Stimulated activated naive CD4-positive, alpha-beta T cell treated with Interleukin-2 at 50 U/mL for 16 hours (primary cell): Measurements from ENCODE around the gene CCPG1.
A peak's percentile ranks its signal among the peaks of the same experiment; 100 is the strongest.
"Not testable (repeated sequence)": the region's sequence is repeated elsewhere in the genome, so short reads cannot be mapped to it uniquely, and the experiment has no call there.

Experiments used
- DNase-seq: peaks from one replicate; lab custom pipeline; 2025; lab: John Stamatoyannopoulos, UW

The CCPG1 gene

GRCh38 chr15:55408012-55408928, at the start of gene CCPG1, which contains the start of gene PIERCE2:
TSS of gene CCPG1 (minus strand) at chr15:55408359. CDS start at chr15:55389424, 18,935 bp downstream.
TSS of gene PIERCE2 (plus strand) at chr15:55408495. CDS start at chr15:55408769, 274 bp downstream.
- peak; percentile 85 for DNase-seq

- DNase-seq = no peak
Measured at GRCh38 chr15:55457401-55458022, 49.4 kb upstream of the CCPG1 start.

GRCh38 chr15:55447030-55447394, 38.9 kb upstream of the CCPG1 start:
- not testable (repeated sequence) for DNase-seq

DNA sequence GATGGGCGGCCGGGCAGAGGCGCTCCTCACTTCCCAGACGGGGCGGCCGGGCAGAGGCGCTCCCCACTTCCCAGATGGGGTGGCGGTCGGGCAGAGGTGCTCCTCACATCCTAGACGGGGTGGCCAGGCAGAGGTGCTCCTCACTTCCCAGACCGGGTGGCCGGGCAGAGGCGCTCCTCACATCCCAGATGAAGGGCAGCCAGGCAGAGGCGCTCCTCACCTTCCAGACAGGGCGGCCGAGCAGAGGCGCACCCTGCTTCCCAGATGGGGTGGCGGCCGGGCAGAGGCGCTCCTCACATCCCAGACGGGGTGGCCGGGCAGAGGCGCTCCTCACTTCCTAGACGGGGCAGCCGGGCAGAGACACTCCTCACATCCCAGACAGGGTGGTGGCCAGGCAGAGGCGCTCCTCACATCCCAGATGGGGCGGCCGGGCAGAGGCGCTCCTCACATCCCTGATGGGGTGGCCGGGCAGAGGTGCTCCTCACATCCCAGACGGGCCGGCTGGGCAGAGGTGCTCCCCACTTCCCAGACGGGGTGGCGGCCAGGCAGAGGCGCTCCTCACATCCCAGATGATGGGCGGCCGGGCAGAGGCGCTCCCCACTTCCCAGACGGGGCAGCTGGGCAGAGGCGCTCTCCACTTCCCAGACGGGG, 38.3 kb upstream of the CCPG1 start:
- not testable (repeated sequence) for DNase-seq

DNA sequence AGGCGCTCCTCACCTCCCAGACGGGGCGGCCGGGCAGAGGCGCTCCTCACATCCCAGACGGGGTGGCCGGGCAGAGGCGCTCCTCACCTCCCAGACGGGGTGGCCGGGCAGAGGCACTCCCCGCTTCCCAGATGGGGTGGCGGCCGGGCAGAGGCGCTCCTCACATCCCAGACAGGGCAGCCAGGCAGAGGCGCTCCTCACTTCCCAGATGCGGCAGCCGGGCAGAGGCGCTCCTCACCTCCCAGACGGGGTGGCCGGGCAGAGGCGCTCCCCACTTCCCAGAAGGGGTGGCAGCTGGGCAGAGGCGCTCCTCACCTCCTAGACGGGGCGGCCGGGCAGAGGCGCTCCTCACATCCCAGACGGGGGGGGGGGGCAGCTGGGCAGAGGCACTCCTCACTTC, 37.8 kb upstream of the CCPG1 start:
- not testable (repeated sequence) for DNase-seq

DNA sequence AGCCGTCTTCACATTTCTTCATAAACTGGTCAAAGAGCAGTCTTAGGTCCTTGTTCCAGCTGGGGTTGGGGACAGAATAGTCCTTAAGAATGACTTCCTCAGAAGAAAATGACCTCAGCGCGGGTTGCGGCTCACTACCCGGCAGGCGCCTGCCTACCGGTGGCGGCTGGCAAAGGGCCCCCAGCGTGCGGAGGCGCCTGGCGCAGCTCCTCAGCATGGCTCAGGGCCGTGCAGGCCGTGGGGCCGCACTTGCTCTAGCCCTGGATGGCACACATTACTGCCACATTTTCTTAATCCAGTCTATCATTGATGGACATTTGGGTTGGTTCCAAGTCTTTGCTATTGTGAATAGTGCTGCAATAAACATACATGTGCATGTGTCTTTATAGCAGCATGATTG, 35.0 kb upstream of the CCPG1 start:
- DNase-seq = not testable (repeated sequence)

DNA sequence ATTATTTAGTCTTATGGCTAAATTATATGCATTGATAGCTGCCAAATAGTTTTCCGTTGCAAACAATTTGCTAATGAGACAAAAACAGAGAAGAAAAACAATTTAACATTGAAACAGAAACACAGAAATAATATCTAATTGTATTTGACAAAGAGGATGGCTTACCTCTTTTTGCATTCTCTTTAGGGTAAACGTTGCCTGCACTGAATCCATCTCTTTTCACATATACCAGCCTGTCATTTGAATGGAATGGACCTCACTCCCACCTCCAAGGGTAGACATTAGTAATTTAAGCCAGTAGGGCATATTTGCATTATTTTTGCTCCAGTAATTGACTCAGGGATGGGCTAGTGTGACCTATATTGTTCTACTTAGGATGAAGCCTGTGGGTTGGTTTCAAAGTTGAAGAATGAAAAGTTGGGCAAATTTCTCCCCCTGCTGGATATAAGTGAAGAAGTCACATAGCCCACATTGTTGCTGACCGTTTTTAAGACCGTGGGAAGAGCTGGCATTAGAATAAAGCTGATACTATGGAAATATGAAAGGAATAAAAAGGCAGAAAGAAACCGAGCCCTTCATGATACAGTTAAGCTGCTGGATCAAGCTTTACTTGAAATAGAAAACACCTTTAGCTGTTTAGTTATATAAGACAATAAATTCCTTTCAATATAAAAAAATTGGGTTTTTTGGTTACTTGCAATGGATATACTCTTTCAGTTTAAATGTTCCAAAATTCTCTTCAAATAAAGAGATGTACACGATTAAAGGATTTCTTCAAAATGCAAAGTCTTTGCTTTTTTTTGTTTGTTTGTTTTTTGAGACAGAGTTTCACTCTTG, 27.0 kb upstream of the CCPG1 start:
- no peak for DNase-seq

GRCh38 chr15:55422089-55422488, 13.9 kb upstream of the CCPG1 start:
- no peak for DNase-seq

DNA sequence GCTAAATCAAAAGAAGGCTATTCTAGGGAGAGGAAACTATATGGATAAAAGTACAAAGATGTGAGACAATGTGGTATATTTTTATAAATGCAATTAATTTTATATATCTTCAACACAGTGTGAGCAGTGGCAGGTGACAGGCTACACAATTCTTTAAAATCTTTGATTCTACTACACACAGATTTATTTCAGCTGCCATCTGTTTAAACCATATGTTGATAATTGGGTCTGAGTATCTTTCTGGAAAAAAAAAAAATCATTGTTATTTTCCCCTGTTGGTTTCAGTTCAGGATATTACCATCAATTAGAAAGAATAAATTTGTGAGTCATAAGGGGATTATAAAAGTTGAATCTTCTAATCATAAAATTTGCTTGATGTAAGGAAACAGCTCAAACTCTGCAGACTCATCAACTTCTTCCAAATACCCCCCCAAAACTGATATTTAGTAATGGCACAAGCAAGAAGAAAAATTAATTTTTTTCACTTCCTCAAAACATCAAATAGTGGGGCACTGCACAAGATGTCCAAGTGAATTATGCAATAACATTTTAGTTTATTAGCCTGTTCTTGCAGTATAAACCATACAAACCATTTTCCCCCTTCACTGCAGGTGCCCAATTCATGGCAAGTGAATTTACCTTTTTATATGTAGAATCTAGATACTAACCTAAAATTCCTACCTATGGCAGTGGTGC, 12.2 kb upstream of the CCPG1 start:
- no peak for DNase-seq

DNA sequence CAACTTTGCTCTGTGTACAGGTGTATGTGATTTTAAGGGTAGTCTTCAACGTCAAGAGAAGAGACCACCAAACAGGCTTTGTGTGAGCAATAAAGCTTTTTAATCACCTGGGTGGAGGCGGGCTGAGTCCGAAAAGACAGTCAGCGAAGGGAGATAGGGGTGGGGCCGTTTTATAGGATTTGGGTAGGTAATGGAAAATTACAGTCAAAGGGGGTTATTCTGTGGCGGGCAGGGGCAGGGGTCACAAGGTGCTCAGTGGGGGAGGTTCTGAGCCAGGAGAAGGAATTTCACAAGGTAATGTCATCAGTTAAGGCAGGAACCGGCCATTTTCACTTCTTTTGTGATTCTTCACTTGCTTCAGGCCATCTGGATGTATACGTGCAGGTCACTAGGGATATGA, 9.5 kb upstream of the CCPG1 start:
- not testable (repeated sequence) for DNase-seq

DNA sequence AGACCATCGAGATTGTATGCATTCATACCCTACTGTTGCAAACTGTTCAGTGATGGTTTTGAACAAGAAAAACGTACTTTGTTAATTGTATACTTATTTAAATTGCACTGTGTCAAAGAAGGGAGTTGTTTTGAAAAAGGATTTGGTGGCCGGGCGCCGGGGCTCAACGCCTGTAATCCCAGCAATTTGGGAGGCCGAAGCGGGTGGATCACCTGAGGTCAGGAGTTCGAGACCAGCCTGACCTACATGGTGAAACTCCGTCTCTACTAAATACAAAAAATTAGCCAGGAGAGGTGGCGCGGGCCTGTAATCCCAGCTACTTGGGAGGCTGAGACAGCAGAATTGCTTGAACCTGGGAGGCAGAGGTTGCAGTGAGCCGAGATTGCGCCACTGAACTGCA, 817 bp upstream of the CCPG1 start:
- not testable (repeated sequence) for DNase-seq

- no peak for DNase-seq
Measured at GRCh38 chr15:55407498-55408011, 604 bp downstream of the CCPG1 start.

DNA sequence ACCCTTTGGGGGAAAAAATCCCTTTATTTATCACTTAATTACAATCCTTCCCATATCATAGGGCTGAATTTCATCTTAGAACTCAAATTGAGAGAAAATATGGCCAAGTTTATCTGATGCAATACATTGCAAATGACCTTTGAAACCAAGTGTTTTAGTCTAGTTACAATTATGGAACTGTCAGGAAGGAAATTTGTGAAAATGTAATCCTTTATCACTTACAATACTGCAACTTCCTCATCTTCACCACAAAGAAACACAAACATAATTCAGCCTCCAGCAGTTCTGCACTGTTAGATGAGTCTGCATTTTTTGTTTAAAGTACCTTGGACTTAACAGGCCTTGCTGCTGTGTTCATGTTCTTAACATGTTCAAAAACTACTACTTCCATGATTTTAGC, 4.6 kb downstream of the CCPG1 start:
- no peak for DNase-seq

DNA sequence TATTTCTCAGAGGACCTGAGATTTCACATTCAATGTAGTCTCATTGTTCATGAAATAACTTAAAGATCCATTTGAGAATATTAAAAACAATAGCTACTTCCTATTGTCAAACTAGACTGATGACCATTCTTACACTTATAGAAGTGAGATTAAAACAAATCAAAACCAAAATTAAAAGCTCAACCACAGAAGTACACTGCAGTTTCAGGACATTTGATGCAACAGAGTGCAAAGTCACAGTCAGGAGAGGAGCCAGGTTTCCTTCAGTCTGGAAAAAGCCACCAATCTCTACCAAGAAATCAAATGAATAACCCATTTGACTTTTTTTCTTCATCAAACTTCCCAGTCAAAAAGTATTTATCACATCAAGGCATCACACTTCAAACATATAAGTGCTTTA, 5.5 kb downstream of the CCPG1 start:
- no peak for DNase-seq

- no peak for DNase-seq
Measured at GRCh38 chr15:55401786-55402246, 6.3 kb downstream of the CCPG1 start.

GRCh38 chr15:55400050-55400449, 8.1 kb downstream of the CCPG1 start:
- not testable (repeated sequence) for DNase-seq

DNA sequence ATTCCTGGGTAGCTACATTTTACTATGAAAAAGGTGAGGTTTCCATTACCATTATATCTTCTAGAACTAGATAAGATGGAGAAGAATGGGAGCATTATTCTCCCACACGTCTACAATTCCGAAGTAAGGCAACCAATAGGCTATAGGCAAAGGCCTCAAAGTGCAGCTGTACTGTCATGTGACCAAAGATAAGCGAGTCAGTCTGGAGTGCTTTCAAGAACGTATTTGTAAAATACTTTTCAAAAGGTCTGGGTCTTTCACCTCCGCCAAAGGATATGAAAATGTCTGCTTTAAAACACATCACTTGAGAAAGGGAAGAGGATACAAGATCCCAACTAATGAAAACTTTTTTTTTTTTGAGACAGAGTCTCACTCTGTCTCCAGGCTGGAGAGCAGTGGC, 9.9 kb downstream of the CCPG1 start:
- no peak for DNase-seq

- no peak for DNase-seq
Measured at GRCh38 chr15:55394694-55395093, 13.5 kb downstream of the CCPG1 start.

- DNase-seq = no peak
Measured at GRCh38 chr15:55389264-55389607, 18.9 kb downstream of the CCPG1 start.

DNA sequence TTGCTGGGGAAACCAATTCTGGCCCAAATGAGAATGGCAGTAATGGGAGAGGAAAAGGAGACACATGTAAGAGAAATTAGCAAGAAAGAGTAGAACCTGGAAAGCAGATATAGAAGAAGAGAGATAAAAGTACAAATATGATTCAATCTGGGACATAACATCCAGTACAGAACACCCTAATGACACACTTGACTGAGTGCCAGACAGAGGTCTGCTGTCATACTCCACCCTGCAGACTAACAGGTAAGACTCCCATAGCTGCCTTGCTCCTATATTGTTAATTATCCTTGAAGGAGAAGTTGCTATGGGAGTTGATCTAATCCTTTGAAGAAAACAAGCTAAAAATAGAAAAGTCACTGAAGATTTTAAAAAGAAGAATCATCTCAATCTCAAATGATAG, 21.1 kb downstream of the CCPG1 start:
- DNase-seq = no peak

DNA sequence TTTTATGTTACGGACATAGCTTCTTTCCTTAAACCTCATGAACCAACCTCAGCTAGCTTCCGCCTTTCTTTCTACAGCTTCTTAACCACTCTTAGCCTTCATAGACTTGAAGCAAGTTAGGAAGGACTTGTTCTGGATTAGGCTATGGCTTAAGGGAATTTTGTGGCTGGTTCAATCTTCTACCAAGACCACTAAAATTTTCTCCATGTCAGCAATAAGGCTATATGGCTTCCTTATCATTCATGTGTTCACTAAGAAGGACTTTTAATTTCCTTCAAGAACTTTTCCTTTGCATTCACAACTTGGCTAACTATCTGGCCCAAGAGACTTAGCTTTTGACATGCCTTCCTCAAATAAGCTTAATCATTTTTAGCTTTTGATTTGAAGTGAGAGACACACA, 24.5 kb downstream of the CCPG1 start:
- no peak for DNase-seq
